ENCODE results near the gene TMEM130.

GRCh38 chr7:98874942-98875341 lies 5.1 kb upstream of the TMEM130 start:
- TF ChIP-seq CTCF (IDR thresholded peaks at IDR 0.05; ENCODE audit: low read length): no peak
- TF ChIP-seq EZH2 (optimal IDR thresholded peaks at IDR 0.05; ENCODE audit: low read depth, low read length): no peak
- no peak for TF ChIP-seq EZH2phosphoT487 (IDR thresholded peaks at IDR 0.05; ENCODE audit: low read length)

All from MM.1S (cell line).